Esophagus squamous epithelium (tissue), 4 donors: ENCODE measurements around the gene USF2.

Experiments
- POLR2A ChIP-seq, 4 donors: fragments of 450-650 bp; IDR thresholded peaks; one replicate each; pipeline ENCODE4 v1.6.1; 2017; ENCODE audit warnings: antibody characterized with exemption in 4 of 4, mild to moderate bottlenecking in 4 of 4, moderate library complexity in 3 of 4
- TF ChIP-seq, protein P1 (sequence below), 6 experiments: fragments of 450-650 bp in 4 of 6; fragments of 200-600 bp in 2 of 6; sonication (generic) in 2 of 6; IDR thresholded peaks; one replicate each; pipeline ENCODE4 v1.5.1; 2016 to 2019; ENCODE audit warnings: antibody characterized with exemption in 6 of 6, mild to moderate bottlenecking in 4 of 6, moderate library complexity in 4 of 6

- TF ChIP-seq, protein P1, sequence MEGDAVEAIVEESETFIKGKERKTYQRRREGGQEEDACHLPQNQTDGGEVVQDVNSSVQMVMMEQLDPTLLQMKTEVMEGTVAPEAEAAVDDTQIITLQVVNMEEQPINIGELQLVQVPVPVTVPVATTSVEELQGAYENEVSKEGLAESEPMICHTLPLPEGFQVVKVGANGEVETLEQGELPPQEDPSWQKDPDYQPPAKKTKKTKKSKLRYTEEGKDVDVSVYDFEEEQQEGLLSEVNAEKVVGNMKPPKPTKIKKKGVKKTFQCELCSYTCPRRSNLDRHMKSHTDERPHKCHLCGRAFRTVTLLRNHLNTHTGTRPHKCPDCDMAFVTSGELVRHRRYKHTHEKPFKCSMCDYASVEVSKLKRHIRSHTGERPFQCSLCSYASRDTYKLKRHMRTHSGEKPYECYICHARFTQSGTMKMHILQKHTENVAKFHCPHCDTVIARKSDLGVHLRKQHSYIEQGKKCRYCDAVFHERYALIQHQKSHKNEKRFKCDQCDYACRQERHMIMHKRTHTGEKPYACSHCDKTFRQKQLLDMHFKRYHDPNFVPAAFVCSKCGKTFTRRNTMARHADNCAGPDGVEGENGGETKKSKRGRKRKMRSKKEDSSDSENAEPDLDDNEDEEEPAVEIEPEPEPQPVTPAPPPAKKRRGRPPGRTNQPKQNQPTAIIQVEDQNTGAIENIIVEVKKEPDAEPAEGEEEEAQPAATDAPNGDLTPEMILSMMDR (IDR thresholded peaks at IDR 0.05), result peak in 1 of 6 experiments; percentile 19
- no peak for TF ChIP-seq POLR2A (IDR thresholded peaks at IDR 0.05)
These were observed 37.9 kb downstream of the USF2 start for GRCh38 chr19:35306473-35307246.
